Measurements from ENCODE around the gene MEGF8. TPM values are rescaled to one million over a fixed set of nuclear protein-coding genes. Genes with fewer than 3 reads are reported as not detected.

Gene MEGF8
- total and polyA plus RNA-seq, 12 donors: 7.2 to 51.9 (median 29.7) TPM

- 1 to 4% (median 3%) methylated on average over 24 to 48 of the region's 48 CpGs for WGBS, 4 donors
- Histone ChIP-seq H3K36me3 (replicated peaks in 1 of 2) (no peaks in the 10 kb centered on the region), H3K4me1 (replicated peaks in 1 of 2) (peaks cover 4 to 5% of the 10 kb centered on the region in 2 donors), H3K27me3 (peaks cover 9% of the 10 kb centered on the region), H3K27ac (peak overlapping the region in 1 of 5 donors; percentile 80), H3K4me3 (peak overlapping the region in 2 of 4 donors; percentile 29 to 63), H3K9me3 (replicated peaks in 1 of 3) (no peaks in the 10 kb centered on the region)
- TF ChIP-seq POLR2A (IDR thresholded peaks at IDR 0.05): peak in 1 of 2 donors; percentile 7
- TF ChIP-seq CTCF (IDR thresholded peaks at IDR 0.05): peak; percentile 35 to 65 (median 56)
- intact Hi-C loops (cut with DNase I): no loop called here
- DNase-seq: peak; percentile 67 to 84 (median 76)
Measured at GRCh38 chr19:42386974-42387707, 61.7 kb downstream of the MEGF8 start.

- H3K27ac ChIP-seq: no peak overlapping the region
- 76 to 78% (median 77%) methylated on average over 11 to 20 of the region's 20 CpGs for WGBS, 4 donors
- TF ChIP-seq POLR2A (IDR thresholded peaks at IDR 0.05) (no peak), CTCF (IDR thresholded peaks at IDR 0.05) (no peak)
- intact Hi-C loops (cut with DNase I): no loop called here
- H3K4me1 ChIP-seq (replicated peaks in 1 of 2): peaks cover 4 to 5% of the 10 kb centered on the region in 2 donors
- peaks cover 9% of the 10 kb centered on the region for H3K27me3 ChIP-seq
- DNase-seq: no peak
- H3K36me3 ChIP-seq (replicated peaks in 1 of 2): no peaks in the 10 kb centered on the region
- no peaks in the 10 kb centered on the region for H3K9me3 ChIP-seq (replicated peaks in 1 of 3)
- H3K4me3 ChIP-seq: no peak overlapping the region
Measured at GRCh38 chr19:42388851-42389489, 63.5 kb downstream of the MEGF8 start.

GRCh38 chr19:42389899-42390298, 64.5 kb downstream of the MEGF8 start, which contains the start of gene CNFN:
CNFN (minus strand) TSS chr19:42390297; CDS start chr19:42389037, 1,260 bp downstream.
- Histone ChIP-seq H3K4me1 (replicated peaks in 1 of 2) (peaks cover 4 to 5% of the 10 kb centered on the region in 2 donors), H3K9me3 (replicated peaks in 1 of 3) (no peaks in the 10 kb centered on the region), H3K27me3 (peaks cover 9% of the 10 kb centered on the region), H3K27ac (no peak within 1 kb of the TSS), H3K4me3 (no peak within 1 kb of the TSS), H3K36me3 (replicated peaks in 1 of 2) (no peaks in the 10 kb centered on the region)
- WGBS, 4 donors: 48 to 68% (median 51%) methylated on average over 12 of the region's 12 CpGs
- intact Hi-C loops (cut with DNase I): no loop called here
- no peak for DNase-seq
- no peak for TF ChIP-seq POLR2A (IDR thresholded peaks at IDR 0.05)
- TF ChIP-seq CTCF (IDR thresholded peaks at IDR 0.05): no peak

GRCh38 chr19:42392165-42392564, 66.7 kb downstream of the MEGF8 start:
- H3K4me3 ChIP-seq: no peak overlapping the region
- H3K27ac ChIP-seq: no peak overlapping the region
- intact Hi-C loops (cut with DNase I): no loop called here
- no peaks in the 10 kb centered on the region for H3K36me3 ChIP-seq (replicated peaks in 1 of 2)
- no peaks in the 10 kb centered on the region for H3K9me3 ChIP-seq (replicated peaks in 1 of 3)
- H3K4me1 ChIP-seq (replicated peaks in 1 of 2): peaks cover 4 to 10% of the 10 kb centered on the region in 2 donors
- H3K27me3 ChIP-seq: peaks cover 9% of the 10 kb centered on the region
- DNase-seq: no peak
- no peak for TF ChIP-seq CTCF (IDR thresholded peaks at IDR 0.05)
- no peak for TF ChIP-seq POLR2A (IDR thresholded peaks at IDR 0.05)
- WGBS, 4 donors: 62 to 78% (median 65%) methylated on average over 4 of the region's 4 CpGs
